DOHH2 (cell line): ENCODE results near the gene PSAT1.
A peak's percentile ranks its signal among the peaks of the same experiment; 100 is the strongest.

ENCODE experiments used
- H3F3A ChIP-seq: fragments of 200-600 bp; sonication (generic), shearing (Covaris generic); 2 replicates; pipeline ENCODE4 v1.6.0; 2016; ENCODE audit warnings: antibody characterized with exemption, mild to moderate bottlenecking; ENCODE audit not compliant: control insufficient read depth, insufficient read depth
- H3K27ac ChIP-seq: fragments of 200-600 bp; sonication (generic); 2 replicates; pipeline ENCODE4 v1.5.1; 2014; ENCODE audit warnings: low read depth, mild to moderate bottlenecking, low read length, moderate library complexity
- H3K27me3 ChIP-seq: fragments of 200-600 bp; sonication (generic); 2 replicates; pipeline ENCODE4 v1.6.1; 2014; ENCODE audit warnings: mild to moderate bottlenecking, low read length, mixed read lengths; ENCODE audit not compliant: control insufficient read depth
- H3K36me3 ChIP-seq: fragments of 200-600 bp; sonication (generic); 2 replicates; pipeline ENCODE4 v1.6.1; 2014; ENCODE audit warnings: mild to moderate bottlenecking, low read length, moderate library complexity, mixed read lengths; ENCODE audit not compliant: control insufficient read depth
- H3K4me1 ChIP-seq: fragments of 200-600 bp; sonication (generic); 2 replicates; pipeline ENCODE4 v1.6.1; 2014; ENCODE audit warnings: mild to moderate bottlenecking, low read length, mixed read lengths; ENCODE audit not compliant: control insufficient read depth
- H3K4me2 ChIP-seq: fragments of 200-600 bp; sonication (generic); 2 replicates; pipeline ENCODE4 v1.6.0; 2014; ENCODE audit warnings: mild to moderate bottlenecking, low read length, moderate library complexity
- H3K4me3 ChIP-seq: fragments of 200-600 bp; sonication (generic); 2 replicates; pipeline ENCODE4 v1.5.1; 2014; ENCODE audit warnings: mild to moderate bottlenecking, low read length, mixed read lengths
- H3K79me2 ChIP-seq: fragments of 200-600 bp; sonication (generic); 2 replicates; pipeline ENCODE4 v1.6.1; 2014; ENCODE audit warnings: mild to moderate bottlenecking, low read length, mixed read lengths; ENCODE audit not compliant: control insufficient read depth
- H3K9me2 ChIP-seq: fragments of 200-600 bp; sonication (generic); replicated peaks from 2 replicates; pipeline ENCODE4 v1.6.1; 2014; ENCODE audit warnings: mild to moderate bottlenecking, low read length, mixed read lengths; ENCODE audit not compliant: control insufficient read depth
- H3K9me3 ChIP-seq: fragments of 200-600 bp; sonication (generic); 2 replicates; pipeline ENCODE4 v1.6.1; 2014; ENCODE audit warnings: antibody characterized with exemption, low read length, mixed read lengths; ENCODE audit not compliant: control insufficient read depth, insufficient read depth
- H4K20me1 ChIP-seq: fragments of 200-600 bp; sonication (generic); 2 replicates; pipeline ENCODE4 v1.6.0; 2014; ENCODE audit warnings: low read depth, mild to moderate bottlenecking, antibody characterized with exemption, low read length, moderate library complexity; ENCODE audit not compliant: control insufficient read depth, insufficient read depth
- CTCF ChIP-seq: fragments of 200-600 bp; sonication (generic); IDR thresholded peaks from one replicate; pipeline ENCODE4 v1.5.1; 2014; ENCODE audit warnings: antibody characterized with exemption, mild to moderate bottlenecking, low read depth, low read length; ENCODE audit not compliant: poor library complexity, severe bottlenecking
- EZH2phosphoT487 ChIP-seq: fragments of 200-600 bp; sonication (generic); IDR thresholded peaks from 2 replicates; pipeline ENCODE4 v1.6.1; 2017; ENCODE audit warnings: borderline replicate concordance, mild to moderate bottlenecking, antibody characterized with exemption, low read length, moderate library complexity, mixed read lengths

The PSAT1 gene

GRCh38 chr9:78296893-78297671 lies at the start of gene PSAT1:
Gene PSAT1 (plus strand): TSS chr9:78297125. CDS start chr9:78297211, 86 bp downstream.
- H3K4me1 ChIP-seq: peaks cover 20% of the 10 kb centered on the region
- H3K4me2 ChIP-seq: peak within 1 kb of the TSS; percentile 96
- H3K27me3 ChIP-seq: no peaks in the 10 kb centered on the region
- TF ChIP-seq EZH2phosphoT487 (no peak), CTCF (peak; percentile 15)
- no peaks in the 10 kb centered on the region for H3K9me3 ChIP-seq
- peak within 1 kb of the TSS; percentile 95 for H3K27ac ChIP-seq
- H3K36me3 ChIP-seq: peaks cover 42% of the 10 kb centered on the region
- H3K79me2 ChIP-seq: peaks cover 38% of the 10 kb centered on the region
- no peaks in the 10 kb centered on the region for H3K9me2 ChIP-seq
- H3F3A ChIP-seq: peaks cover 3% of the 10 kb centered on the region; the same call in 1 of the 2 replicates
- H3K4me3 ChIP-seq: peak within 1 kb of the TSS; percentile 99
- H4K20me1 ChIP-seq: 0 out of 2 replicates have a peak, but pooled peaks cover 4% of the 10 kb centered on the region

DNA sequence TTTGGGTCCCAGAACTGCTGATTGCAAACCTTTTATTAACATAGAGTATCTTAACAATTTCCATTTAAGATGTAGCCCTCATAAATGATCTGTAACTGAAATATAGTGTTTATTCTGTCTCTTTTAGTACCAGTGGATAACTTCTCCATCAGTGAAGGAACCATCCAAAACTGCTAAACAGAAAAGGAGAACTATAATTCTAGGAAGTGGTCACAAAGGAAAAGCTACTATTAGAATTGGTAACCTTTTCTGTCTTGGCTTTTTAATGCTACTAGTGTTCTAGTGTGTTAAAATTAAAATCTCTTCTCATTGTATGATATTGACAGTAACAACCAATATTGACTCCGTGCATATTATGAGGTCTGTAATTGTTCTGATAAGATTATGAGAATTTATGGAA lies 48.3 kb upstream of the PSAT1 start:
- H4K20me1 ChIP-seq: no peaks in the 10 kb centered on the region
- no peaks in the 10 kb centered on the region for H3K27me3 ChIP-seq
- TF ChIP-seq CTCF: no peak
- no peak for TF ChIP-seq EZH2phosphoT487
- H3K9me3 ChIP-seq: no peaks in the 10 kb centered on the region
- no peak overlapping the region for H3K27ac ChIP-seq
- H3K36me3 ChIP-seq: peaks cover 68% of the 10 kb centered on the region
- no peak overlapping the region for H3K4me3 ChIP-seq
- H3F3A ChIP-seq: no peaks in the 10 kb centered on the region
- H3K9me2 ChIP-seq: no peaks in the 10 kb centered on the region
- no peaks in the 10 kb centered on the region for H3K79me2 ChIP-seq
- H3K4me2 ChIP-seq: no peak overlapping the region
- H3K4me1 ChIP-seq: no peaks in the 10 kb centered on the region

GRCh38 chr9:78249542-78249941 lies 47.4 kb upstream of the PSAT1 start:
- H3K9me2 ChIP-seq: no peaks in the 10 kb centered on the region
- no peak for TF ChIP-seq EZH2phosphoT487
- TF ChIP-seq CTCF: no peak
- no peaks in the 10 kb centered on the region for H3K9me3 ChIP-seq
- no peaks in the 10 kb centered on the region for H3K79me2 ChIP-seq
- no peak overlapping the region for H3K4me2 ChIP-seq
- no peaks in the 10 kb centered on the region for H3K4me1 ChIP-seq
- H3K27me3 ChIP-seq: no peaks in the 10 kb centered on the region
- no peaks in the 10 kb centered on the region for H3F3A ChIP-seq
- no peak overlapping the region for H3K4me3 ChIP-seq
- no peak overlapping the region for H3K27ac ChIP-seq
- no peaks in the 10 kb centered on the region for H4K20me1 ChIP-seq
- H3K36me3 ChIP-seq: peaks cover 64% of the 10 kb centered on the region
